ENCODE data around the gene MRPL41. TPM values are rescaled to one million over a fixed set of nuclear protein-coding genes. Genes with fewer than 3 reads are reported as not detected.

Gene MRPL41
- total and polyA plus RNA-seq, 2 experiments from 2014 or later: 32.8 to 146 TPM

- TF ChIP-seq ZNF462 (CRISPR knock-in tag; IDR thresholded peaks at IDR 0.05) (no peak), EZH2phosphoT487 (IDR thresholded peaks at IDR 0.05; ENCODE audit: unreplicated experiment) (no peak), POLR2AphosphoS5 (IDR thresholded peaks at IDR 0.05; ENCODE audit: low read depth) (no peak)
- TF ChIP-seq, protein P1, sequence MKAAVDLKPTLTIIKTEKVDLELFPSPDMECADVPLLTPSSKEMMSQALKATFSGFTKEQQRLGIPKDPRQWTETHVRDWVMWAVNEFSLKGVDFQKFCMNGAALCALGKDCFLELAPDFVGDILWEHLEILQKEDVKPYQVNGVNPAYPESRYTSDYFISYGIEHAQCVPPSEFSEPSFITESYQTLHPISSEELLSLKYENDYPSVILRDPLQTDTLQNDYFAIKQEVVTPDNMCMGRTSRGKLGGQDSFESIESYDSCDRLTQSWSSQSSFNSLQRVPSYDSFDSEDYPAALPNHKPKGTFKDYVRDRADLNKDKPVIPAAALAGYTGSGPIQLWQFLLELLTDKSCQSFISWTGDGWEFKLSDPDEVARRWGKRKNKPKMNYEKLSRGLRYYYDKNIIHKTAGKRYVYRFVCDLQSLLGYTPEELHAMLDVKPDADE (IDR thresholded peaks at IDR 0.05): no peak
These were observed 26.7 kb upstream of the MRPL41 start (continued) for GRCh38 chr9:137524981-137525317.

- Histone ChIP-seq H4K20me1 (replicated peaks; ENCODE audit: insufficient read depth) (no peaks in the 10 kb centered on the region), H3K27me3 (ENCODE audit: insufficient read depth) (no peaks in the 10 kb centered on the region), H3K27ac (ENCODE audit: low read depth) (no peak overlapping the region), H3K4me2 (no peak overlapping the region), H3K4me1 (ENCODE audit: insufficient read depth) (no peaks in the 10 kb centered on the region), H2AFZ (no peak overlapping the region), H3K79me2 (replicated peaks; ENCODE audit: insufficient read depth) (no peaks in the 10 kb centered on the region), H3K9me2 (ENCODE audit: insufficient read depth) (no peaks in the 10 kb centered on the region), H3F3A (replicated peaks; ENCODE audit: low read depth) (0 out of 2 replicates have a peak, but pooled peaks cover 5% of the 10 kb centered on the region), H3K36me3 (ENCODE audit: insufficient read depth) (no peaks in the 10 kb centered on the region; the same call in 1 of the 2 replicates), H3K4me3 (no peak overlapping the region)
- DNase-seq (ENCODE audit: low spot score): no peak
- Mint-ChIP-seq H3K4me3 (no peak overlapping the region), H3K27ac (no peak overlapping the region), H3K36me3 (ENCODE audit: low read depth) (peaks cover 8% of the 10 kb centered on the region; the same call in 1 of the 3 replicates), H3K27me3 (ENCODE audit: insufficient read depth, low read depth, poor library complexity) (peaks cover 11% of the 10 kb centered on the region), H3K9me3 (peaks cover 22% of the 10 kb centered on the region), H3K4me1 (no peaks in the 10 kb centered on the region; the same call in 2 of the 3 replicates)
- no peak for ATAC-seq
- TF ChIP-seq STAT1 (IDR thresholded peaks at IDR 0.05; ENCODE audit: unreplicated experiment): no peak
- no peak for TF ChIP-seq ZNF462 (CRISPR knock-in tag; IDR thresholded peaks at IDR 0.05)
- no peak for TF ChIP-seq CTCF (conservative IDR thresholded peaks at IDR 0.05; ENCODE audit: low read depth in 2 of 2)
- TF ChIP-seq POLR2AphosphoS5 (IDR thresholded peaks at IDR 0.05; ENCODE audit: low read depth): no peak
These were observed 21.3 kb upstream of the MRPL41 start for GRCh38 chr9:137530331-137530730.
